K562 (cell line): Measurements from ENCODE around the gene FGL2. TPM values are rescaled to one million over a fixed set of nuclear protein-coding genes. Genes with fewer than 3 reads are reported as not detected.

Experiments used
- ATAC-seq: fragments of 200-7000 bp; cut with Tn5 transposase; 3 replicates; pipeline ENCODE4 v1.9.1; 2020; ENCODE audit warnings: moderate library complexity
- BruUV-seq: library from RNA; stranded (reverse); fragments of 400-500 nt; replicated peaks from 2 replicates; lab custom pipeline; 2021; lab: Mats Ljungman, UMichigan
- CTCF ChIA-PET: fragments of 300-600 bp; formaldehyde crosslinking; extraction: SDS; loops from one replicate; lab custom pipeline; 2021; ENCODE audit warnings: low intra/inter-chr PET ratio; lab: Yijun Ruan, JAX
- POLR2A ChIA-PET: fragments of 300-600, 350-650 bp; sonication (Branson Sonifier 250); formaldehyde crosslinking; extraction: SDS; loops from one replicate; lab custom pipeline; 2021; ENCODE audit warnings: antibody characterized with exemption, inconsistent platforms; lab: Yijun Ruan, JAX
- DNase-seq, 4 experiments: peaks; one replicate each; pipeline versions ENCODE4 v3.0.0 to v3.0.0-alpha.2; 2011 to 2018; ENCODE audit warnings: low spot score in 3 of 4, mixed read lengths in 3 of 4; ENCODE audit errors: extremely low read depth in 1 of 4
- FAIRE-seq: peaks from 2 replicates; lab custom pipeline; 2011; peaks lifted over from hg19 to GRCh38; lab: Jason Lieb, UNC
- H2AFZ ChIP-seq: 2 replicates; pipeline ENCODE4 v1.6.0; 2011; ENCODE audit warnings: low read depth, low read length, control low read depth, inconsistent platforms
- H3K27ac ChIP-seq: fragments of 200-600 bp; 3 replicates; pipeline ENCODE4 v1.8.0; 2011; ENCODE audit warnings: low read depth, mild to moderate bottlenecking, control low read depth, inconsistent platforms, low read length, moderate library complexity, mixed read lengths; ENCODE audit errors: extremely low read depth
- H3K27me3 ChIP-seq, 2 experiments: fragments of 300-600 bp in 1 of 2; 2 replicates in 1 of 2; 3 replicates in 1 of 2; pipeline versions ENCODE4 v1.6.0 to v1.8.0; 2011; ENCODE audit warnings: inconsistent platforms in 2 of 2, low read length in 2 of 2, mild to moderate bottlenecking in 1 of 2, mixed read lengths in 1 of 2, moderate library complexity in 1 of 2; ENCODE audit not compliant: control insufficient read depth in 2 of 2, insufficient read depth in 2 of 2
- H3K36me3 ChIP-seq: fragments of 300-600 bp; 3 replicates; pipeline ENCODE4 v1.8.0; 2011; ENCODE audit warnings: mild to moderate bottlenecking, low read length, inconsistent platforms; ENCODE audit not compliant: control insufficient read depth, insufficient read depth
- H3K4me1 ChIP-seq, 2 experiments: fragments of 200-600 bp in 1 of 2; replicated peaks in 1 of 2; 2 replicates in 1 of 2; 3 replicates in 1 of 2; pipeline versions ENCODE4 v1.5.1 to v1.8.0; 2011; ENCODE audit warnings: inconsistent platforms in 2 of 2, low read length in 2 of 2, mild to moderate bottlenecking in 1 of 2, mixed read lengths in 1 of 2, moderate library complexity in 1 of 2; ENCODE audit not compliant: control insufficient read depth in 2 of 2, insufficient read depth in 2 of 2
- H3K4me2 ChIP-seq: 2 replicates; pipeline ENCODE4 v1.6.1; 2011; ENCODE audit warnings: low read length, control low read depth, inconsistent platforms, mixed read lengths; ENCODE audit not compliant: insufficient read depth
- H3K4me3 ChIP-seq: fragments of 200-600 bp; sonication (generic), shearing (Covaris generic); 2 replicates; pipeline ENCODE4 v1.5.1; 2016; ENCODE audit warnings: control low read depth, inconsistent platforms
- H3K79me2 ChIP-seq: fragments of 200-600 bp; 3 replicates; pipeline ENCODE4 v1.8.0; 2011; ENCODE audit warnings: low read length, inconsistent platforms; ENCODE audit not compliant: control insufficient read depth, insufficient read depth
- H3K9ac ChIP-seq, 2 experiments: 2 replicates each; pipeline versions ENCODE4 v1.6.0 to v1.6.1; 2011; ENCODE audit warnings: low read depth in 2 of 2, low read length in 2 of 2, control low read depth in 1 of 2, inconsistent platforms in 1 of 2, mild to moderate bottlenecking in 1 of 2, mixed read lengths in 1 of 2; ENCODE audit not compliant: insufficient read depth in 1 of 2
- H3K9me1 ChIP-seq: one replicate; pipeline ENCODE4 v1.6.0; 2011; ENCODE audit warnings: inconsistent platforms, mild to moderate bottlenecking, low read length, moderate library complexity; ENCODE audit not compliant: control insufficient read depth, insufficient read depth
- H3K9me3 ChIP-seq: replicated peaks from 2 replicates; pipeline ENCODE4 v1.5.1; 2011; ENCODE audit warnings: low read depth, low read length, inconsistent platforms; ENCODE audit not compliant: control insufficient read depth, insufficient read depth
- H4K20me1 ChIP-seq: replicated peaks from 2 replicates; pipeline ENCODE4 v1.6.1; 2011; ENCODE audit warnings: low read length, inconsistent platforms, mixed read lengths; ENCODE audit not compliant: control insufficient read depth, insufficient read depth
- BDP1 ChIP-seq: IDR thresholded peaks from 3 replicates; pipeline ENCODE4 v1.6.1; 2011; ENCODE audit not compliant: insufficient read length, insufficient read depth
- BMI1 ChIP-seq: fragments of 150-350 bp; IDR thresholded peaks from 2 replicates; pipeline ENCODE4 v1.6.1; 2014; ENCODE audit warnings: low read length
- CREM ChIP-seq: IDR thresholded peaks from 2 replicates; pipeline ENCODE4 v1.6.1; 2014; ENCODE audit warnings: antibody characterized with exemption, low read depth
- KDM5B ChIP-seq: fragments of 200-600 bp; sonication (generic); IDR thresholded peaks from 2 replicates; pipeline ENCODE4 v1.6.1; 2012; ENCODE audit warnings: low read depth, mild to moderate bottlenecking, moderate library complexity, low read length, control low read depth, inconsistent platforms; ENCODE audit not compliant: insufficient replicate concordance
- NCOA6 ChIP-seq: fragments of 450-650 bp; IDR thresholded peaks from 2 replicates; pipeline ENCODE4 v1.6.1; 2017; ENCODE audit warnings: mild to moderate bottlenecking
- NELFE ChIP-seq: IDR thresholded peaks from 2 replicates; pipeline ENCODE4 v1.6.1; 2011; ENCODE audit warnings: mild to moderate bottlenecking; ENCODE audit not compliant: insufficient read depth, insufficient read length
- NONO ChIP-seq, 2 experiments: fragments of 200-400 bp in 1 of 2; fragments of 450-650 bp in 1 of 2; formaldehyde crosslinking in 1 of 2; IDR thresholded peaks; 2 replicates each; pipeline ENCODE4 v1.6.1; 2017; ENCODE audit warnings: low read depth in 2 of 2, mild to moderate bottlenecking in 2 of 2, moderate library complexity in 2 of 2, low read length in 1 of 2
- TAF1 ChIP-seq: IDR thresholded peaks from 2 replicates; pipeline ENCODE4 v1.6.1; 2011; ENCODE audit warnings: mild to moderate bottlenecking, low read length, moderate library complexity; ENCODE audit not compliant: insufficient read depth, control insufficient read depth, severe bottlenecking; ENCODE audit errors: extremely low read depth
- TFAM ChIP-seq: fragments of 250-450 bp; sonication (Bioruptor Pico); conservative IDR thresholded peaks from 2 replicates; pipeline ENCODE4 v1.5.0; 2021; ENCODE audit warnings: mild to moderate bottlenecking, moderate library complexity
- ZKSCAN3 ChIP-seq: fragments of 250-450 bp; sonication (Bioruptor Pico); IDR thresholded peaks from 2 replicates; pipeline ENCODE4 v1.4.0; 2020
- ZNF263 ChIP-seq: sonication (generic); formaldehyde crosslinking; IDR thresholded peaks from 2 replicates; pipeline ENCODE4 v1.8.0; 2022; ENCODE audit warnings: mild to moderate bottlenecking, missing genetic modification reagents, borderline replicate concordance
- ZNF583 ChIP-seq: fragments of 250-450 bp; sonication (Bioruptor Pico); IDR thresholded peaks from 2 replicates; pipeline ENCODE4 v1.4.0; 2020
- WGBS: fragments of 100-300 bp; shearing (Covaris generic); methylation state at CpG from one replicate; pipeline ENCODE4 v1.1.6; 2016; ENCODE audit warnings: low coverage, mixed read lengths; ENCODE audit not compliant: insufficient coverage; ENCODE audit errors: missing lambda C conversion rate; 5-methylcytosine and 5-hydroxymethylcytosine counted together
- in situ Hi-C: fragments of 300-500 bp; cut with MboI; formaldehyde crosslinking; loops from 4 replicates; pipeline ENCODE4 v1.15.0; 2018; ENCODE audit warnings: inconsistent platforms, mixed read lengths
- intact Hi-C: fragments of 100-400 bp; cut with micrococcal nuclease; formaldehyde crosslinking; loops from 2 replicates; pipeline ENCODE4 v1.14.2; 2022
- polyA plus RNA-seq, 8 experiments: library from polyadenylated mRNA; depleted of rRNA in 4 of 8; stranded (reverse) in 5 of 8; unstranded in 3 of 8; fragments of >200 nt; fragmentation: Nextera tagmentation in 2 of 8; fragmentation: Illumina TruSeq in 1 of 8; extraction: Ambion mirVana in 2 of 8; extraction: Trizol in 1 of 8; gene quantifications; 2 replicates each; pipeline versions ENCODE4 v1.2.1 to v1.2.3, GENCODE V29; 2011 to 2014; ENCODE audit warnings: inconsistent platforms in 1 of 8, missing spikeins in 1 of 8
- total RNA-seq, 7 experiments: library from RNA; depleted of rRNA in 6 of 7; stranded (reverse); fragments of >200 nt in 6 of 7; fragmentation: Illumina TruSeq in 2 of 7; extraction: Trizol in 2 of 7; gene quantifications; 2 replicates each; pipeline versions ENCODE4 v1.2.1 to v1.2.3, GENCODE V29; 2011 to 2021; ENCODE audit warnings: low replicate concordance in 1 of 7

Gene FGL2
- total and polyA plus RNA-seq, 9 of the 15 experiments (the other 6 are each of a cell fraction or from before 2014, with no cell fraction given) = 0.11 TPM; not detected in 8

GRCh38 chr7:77223261-77223660 lies 23.6 kb upstream of the FGL2 start:
- DNase-seq (no peak), FAIRE-seq (no peak), ATAC-seq (no peak)
- Histone ChIP-seq H3K9ac (no peak overlapping the region), H3K4me2 (no peak overlapping the region), H3K27me3 (no peaks in the 10 kb centered on the region), H3K79me2 (no peaks in the 10 kb centered on the region), H3K9me3 (peaks cover 1% of the 10 kb centered on the region; the same call in 1 of the 2 replicates), H2AFZ (no peak overlapping the region), H3K36me3 (no peaks in the 10 kb centered on the region), H3K4me3 (no peak overlapping the region), H3K9me1 (no peaks in the 10 kb centered on the region), H3K27ac (no peak overlapping the region), H3K4me1 (no peaks in the 10 kb centered on the region), H4K20me1 (no peaks in the 10 kb centered on the region)
- POLR2A ChIA-PET = no interaction called here
- CTCF ChIA-PET = no interaction called here
- in situ Hi-C loops (no loop called here), intact Hi-C loops (no loop called here)
- WGBS = 4% methylated on average over 2 of the region's 2 CpGs
- no TSS peak for BruUV-seq
- TF ChIP-seq ZKSCAN3 (no peak), NCOA6 (no peak), CREM (no peak), TFAM (CRISPR knock-in tag) (no peak), ZNF263 (CRISPR knock-in tag) (no peak), BDP1 (no peak), ZNF583 (CRISPR knock-in tag) (no peak), NELFE (no peak), TAF1 (no peak), NONO (IDR thresholded peaks at IDR 0.05; ENCODE audit: low read depth in 2 of 2, low read length in 1 of 2) (no peak), BMI1 (no peak), KDM5B (no peak)
